Measurements from ENCODE around the gene ENTPD8. TPM values are rescaled to one million over a fixed set of nuclear protein-coding genes. Genes with fewer than 3 reads are reported as not detected.

The ENTPD8 gene
- total and polyA plus RNA-seq, 4 donors, result 0.08 to 0.45 (median 0.21) TPM

GRCh38 chr9:137462986-137463930 is 22.1 kb upstream of the ENTPD8 start:
- Histone ChIP-seq H3K27ac (ENCODE audit: low read depth in 1 of 2, low read length in 1 of 2) (no peak overlapping the region), H3K9me3 (ENCODE audit: control insufficient read depth in 4 of 4, insufficient read depth in 3 of 4, low read length in 3 of 4) (no peaks in the 10 kb centered on the region), H3K4me3 (no peak overlapping the region), H3K4me1 (ENCODE audit: control insufficient read depth in 5 of 5, insufficient read depth in 5 of 5, low read length in 5 of 5) (peaks cover 0 to 12% (median 5%) of the 10 kb centered on the region in 5 donors), H3K27me3 (ENCODE audit: control insufficient read depth in 3 of 3, insufficient read depth in 3 of 3, low read length in 2 of 3) (no peaks in the 10 kb centered on the region), H3K36me3 (ENCODE audit: control insufficient read depth in 4 of 4, insufficient read depth in 4 of 4, low read length in 4 of 4) (peaks cover 0 to 3% (median 0%) of the 10 kb centered on the region in 4 donors), H3K9ac (ENCODE audit: insufficient read depth in 1 of 2, low read length in 2 of 2) (no peak overlapping the region)
- no peak for ATAC-seq (ENCODE audit: insufficient read depth, low FRiP score)
- WGBS, 2 donors, result 92 to 96% methylated on average over 30 of the region's 30 CpGs
- no peak for DNase-seq
- no peak for TF ChIP-seq CTCF (IDR thresholded peaks at IDR 0.05; ENCODE audit: control extremely low read depth, extremely low read depth)

DNA sequence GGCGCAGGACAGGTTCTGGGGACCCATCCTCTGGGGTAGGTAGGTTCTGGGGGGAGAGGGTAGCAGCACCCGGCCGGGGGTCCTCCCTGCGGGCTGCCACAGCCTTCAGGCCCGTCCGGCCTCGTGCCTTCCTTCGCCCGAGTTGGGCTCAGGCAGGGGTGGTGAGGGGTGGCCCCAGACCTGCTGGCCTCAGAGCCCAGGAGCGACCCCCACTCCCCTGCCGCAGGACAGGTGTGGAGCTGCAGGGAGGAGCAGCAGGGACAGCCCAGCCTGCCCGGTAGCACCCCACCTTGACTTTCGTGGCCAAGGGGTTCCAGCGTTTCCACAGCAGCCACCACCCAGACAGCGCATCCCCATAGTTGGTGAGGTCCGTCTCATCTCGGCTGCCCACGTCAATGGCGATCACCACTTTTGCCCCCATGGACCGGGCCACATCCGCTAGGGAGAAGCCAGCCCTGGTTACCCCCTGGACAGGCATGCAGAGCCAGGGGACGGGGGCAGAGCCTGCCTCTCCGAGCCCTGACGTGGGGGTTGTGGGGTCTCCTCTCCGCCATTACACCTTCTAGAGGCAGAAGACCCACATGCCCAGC is 21.3 kb upstream of the ENTPD8 start:
- Histone ChIP-seq H3K4me1 (ENCODE audit: control insufficient read depth in 5 of 5, insufficient read depth in 5 of 5, low read length in 5 of 5) (peaks cover 0 to 18% (median 5%) of the 10 kb centered on the region in 5 donors), H3K36me3 (ENCODE audit: control insufficient read depth in 4 of 4, insufficient read depth in 4 of 4, low read length in 4 of 4) (peaks cover 0 to 5% (median 0%) of the 10 kb centered on the region in 4 donors), H3K27me3 (ENCODE audit: control insufficient read depth in 3 of 3, insufficient read depth in 3 of 3, low read length in 2 of 3) (no peaks in the 10 kb centered on the region), H3K4me3 (no peak overlapping the region), H3K9ac (ENCODE audit: insufficient read depth in 1 of 2, low read length in 2 of 2) (no peak overlapping the region), H3K9me3 (ENCODE audit: control insufficient read depth in 4 of 4, insufficient read depth in 3 of 4, low read length in 3 of 4) (no peaks in the 10 kb centered on the region), H3K27ac (ENCODE audit: low read depth in 1 of 2, low read length in 1 of 2) (no peak overlapping the region)
- DNase-seq (no peak), ATAC-seq (ENCODE audit: insufficient read depth, low FRiP score) (no peak)
- TF ChIP-seq CTCF (IDR thresholded peaks at IDR 0.05; ENCODE audit: control extremely low read depth, extremely low read depth), result no peak
- 91 to 94% methylated on average over 25 of the region's 25 CpGs for WGBS, 2 donors

- no peak for TF ChIP-seq CTCF (IDR thresholded peaks at IDR 0.05; ENCODE audit: control extremely low read depth, extremely low read depth)
- Histone ChIP-seq H3K36me3 (ENCODE audit: control insufficient read depth in 4 of 4, insufficient read depth in 4 of 4, low read length in 4 of 4) (peaks cover 0 to 11% (median under 1%) of the 10 kb centered on the region in 4 donors), H3K27me3 (ENCODE audit: control insufficient read depth in 3 of 3, insufficient read depth in 3 of 3, low read length in 2 of 3) (no peaks in the 10 kb centered on the region), H3K9me3 (ENCODE audit: control insufficient read depth in 4 of 4, insufficient read depth in 3 of 4, low read length in 3 of 4) (no peaks in the 10 kb centered on the region), H3K4me1 (ENCODE audit: control insufficient read depth in 5 of 5, insufficient read depth in 5 of 5, low read length in 5 of 5) (peaks cover 0 to 18% (median 5%) of the 10 kb centered on the region in 5 donors), H3K4me3 (no peak overlapping the region), H3K9ac (ENCODE audit: insufficient read depth in 1 of 2, low read length in 2 of 2) (no peak overlapping the region), H3K27ac (ENCODE audit: low read depth in 1 of 2, low read length in 1 of 2) (no peak overlapping the region)
- peak in 2 of 3 donors; percentile 57 to 63 for DNase-seq
- ATAC-seq (ENCODE audit: insufficient read depth, low FRiP score), result peak; percentile 23
- 28 to 65% methylated on average over 50 to 52 of the region's 52 CpGs for WGBS, 2 donors
Observed at GRCh38 chr9:137461663-137462395, 20.7 kb upstream of the ENTPD8 start.

All from lung (tissue), 12 donors.